SH-SY5Y (cell line): ENCODE measurements around the gene HOXB3.

Experiments used
- GATA2 ChIP-seq: IDR thresholded peaks from 2 replicates; pipeline ENCODE4 v1.6.1; 2011; ENCODE audit warnings: mild to moderate bottlenecking, low read depth, low read length
- GATA3 ChIP-seq: IDR thresholded peaks from 2 replicates; pipeline ENCODE4 v1.6.1; 2011; ENCODE audit warnings: low read depth, mild to moderate bottlenecking, low read length, moderate library complexity

DNA sequence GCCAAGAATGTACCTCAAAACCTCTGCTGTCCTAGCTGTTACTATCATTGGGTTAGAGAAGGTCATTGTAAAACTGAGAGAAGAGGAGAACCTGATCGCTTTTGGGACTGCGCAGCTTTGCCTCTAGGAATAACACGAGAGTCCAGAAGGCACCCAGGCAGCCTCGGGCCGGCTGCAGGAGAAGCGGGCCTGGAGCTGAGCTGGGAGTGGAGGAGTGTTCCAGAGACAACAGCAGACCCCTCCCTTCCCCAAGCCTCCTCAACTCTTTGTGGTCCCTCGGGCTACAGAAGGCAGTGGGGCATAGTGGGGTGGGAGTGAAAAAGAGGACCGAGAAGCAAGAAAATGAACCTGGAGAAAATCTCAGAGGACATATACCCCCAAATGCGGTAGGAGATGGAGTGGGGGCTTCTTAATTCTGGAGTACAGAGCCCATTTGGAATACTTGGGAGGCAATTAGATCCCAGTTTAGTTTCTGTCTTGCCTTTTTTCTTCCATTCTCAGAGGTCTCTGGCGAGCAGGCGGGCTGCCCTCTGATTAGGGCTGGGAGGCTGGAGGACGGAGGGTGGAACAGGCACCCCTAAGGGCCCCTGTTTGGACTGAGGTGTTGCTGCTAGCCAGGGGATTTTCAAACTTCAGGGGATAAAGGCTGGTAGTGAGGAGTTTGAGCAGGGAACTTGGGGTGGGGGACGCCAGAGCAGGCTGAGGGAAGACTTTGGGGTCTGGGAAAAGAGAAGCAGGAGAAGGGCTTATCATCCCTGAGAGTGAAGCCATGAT, 31.8 kb downstream of the HOXB3 start:
- no peak for TF ChIP-seq GATA2
- TF ChIP-seq GATA3, result no peak
